Heart left ventricle (tissue), 16 donors: ENCODE measurements around the gene PRKX. TPM values are rescaled to one million over a fixed set of nuclear protein-coding genes. Genes with fewer than 3 reads are reported as not detected.
"Not testable (repeated sequence)": the region's sequence is repeated elsewhere in the genome, so short reads cannot be mapped to it uniquely, and the experiment has no call there.

ENCODE experiments used
- ATAC-seq, 4 donors: fragments of 200-7000 bp; cut with Tn5 transposase; one replicate each; pipeline ENCODE4 v1.9.1; 2020 to 2022; ENCODE audit warnings: moderate library complexity in 4 of 4, mild to moderate bottlenecking in 3 of 4, moderate number of reproducible peaks in 1 of 4
- DNase-seq, 5 donors: peaks; one replicate each; pipeline ENCODE4 v3.0.0-alpha.2; 2020
- H3K27ac ChIP-seq, 12 donors: fragments of 200-600 bp; sonication (generic) in 4 of 12; one replicate each; pipeline versions ENCODE4 v1.5.0 to v1.8.0; 2016 to 2022; ENCODE audit warnings: mild to moderate bottlenecking in 2 of 12
- H3K27me3 ChIP-seq, 9 donors: fragments of 200-600 bp; sonication (generic) in 2 of 9; one replicate each; pipeline versions ENCODE4 v1.5.1 to v1.8.0; 2016 to 2022; ENCODE audit warnings: mild to moderate bottlenecking in 3 of 9
- H3K36me3 ChIP-seq, 9 donors: fragments of 200-600 bp; sonication (generic) in 2 of 9; one replicate each; pipeline versions ENCODE4 v1.5.0 to v1.8.0; 2018 to 2022; ENCODE audit warnings: mild to moderate bottlenecking in 2 of 9
- H3K4me1 ChIP-seq, 12 donors: fragments of 200-600 bp; sonication (generic) in 4 of 12; one replicate each; pipeline versions ENCODE4 v1.5.0 to v1.8.0; 2016 to 2022; ENCODE audit warnings: mild to moderate bottlenecking in 3 of 12
- H3K4me3 ChIP-seq, 12 donors: fragments of 200-600 bp; sonication (generic) in 4 of 12; one replicate each; pipeline versions ENCODE4 v1.5.0 to v1.8.0; 2017 to 2022; ENCODE audit warnings: mild to moderate bottlenecking in 9 of 12, moderate library complexity in 4 of 12
- H3K9me3 ChIP-seq, 12 donors: fragments of 200-600 bp; sonication (generic) in 4 of 12; one replicate each; pipeline versions ENCODE4 v1.5.0 to v1.8.0; 2016 to 2022; ENCODE audit warnings: mild to moderate bottlenecking in 1 of 12
- POLR2A ChIP-seq, 2 donors: fragments of 450-650 bp; IDR thresholded peaks; one replicate each; pipeline ENCODE4 v1.6.1; 2017; ENCODE audit warnings: antibody characterized with exemption in 2 of 2, mild to moderate bottlenecking in 2 of 2, moderate library complexity in 2 of 2
- WGBS, 4 donors: extraction: QIAGEN DNeasy Blood & Tissue Kit in 2 of 4; methylation state at CpG; one replicate each; pipeline versions ENCODE4 v1.1.5 to v1.1.7; 2013 to 2018; 5-methylcytosine and 5-hydroxymethylcytosine counted together
- intact Hi-C, 10 donors: fragments of 100-400 bp; cut with DNase I; formaldehyde crosslinking; loops; one replicate each; pipeline versions ENCODE4 v1.11.1 to v1.14.2; 2022
- polyA plus RNA-seq, 2 donors: library from polyadenylated mRNA; stranded (reverse); fragments of 200-250 nt; gene quantifications; one replicate each; pipeline ENCODE4 v1.2.3, GENCODE V29; 2013
- total RNA-seq, 9 donors: library from RNA; depleted of rRNA in 2 of 9; stranded (reverse); fragments of >200 nt in 2 of 9; fragmentation: NEBNext Ultra II Directional in 3 of 9; extraction: Animal tissue kit (Norgen Biotek cat#: 25700) in 3 of 9; gene quantifications; one replicate each; pipeline versions ENCODE4 v1.1.0 to v1.2.4, GENCODE V29; 2016 to 2023
- TF ChIP-seq, protein P1 (sequence below), 12 donors: fragments of 200-600 bp; sonication (generic) in 4 of 12; IDR thresholded peaks; one replicate each; pipeline versions ENCODE4 v1.5.0 to v1.8.0; 2018 to 2022; ENCODE audit warnings: antibody characterized with exemption in 12 of 12, mild to moderate bottlenecking in 5 of 12
- donor health status: ischemic (EF 13 %, LVEDD 7.1; RV severe dilation, severe dysfunction).
- donor health status: healthy with polysubstance abuse.
- donor health status: DM: no; HTN: yes; CAD: no.
- donor health status: DM: no; HTN: no; CAD: no.
- donor health status: ischemic (EF 25% LVEDD 6.9; RV normal size, moderate dysfunction).
- donor health status: ischemic (EF 25% LVEDD 5.7; RV mildly dilated, moderate dysfunction).
- donor health status: healthy.
- donor health status: DM: yes; HTN: yes; CAD: no.
- donor health status: ischemic (EF 35%, LVEDD 5.7; RV mildly dilated, moderate dysfunction).
- donor health status: nonischemic (EF 11% LVEDD 7.7; RV severe dilation, severe dysfunction).
- donor health status: DM: yes; HTN: yes; CAD: no.
- donor health status: PGD.
- donor health status: ischemic (EF 29% LVEDD 5.4; RV normal size, mild dysfunction).
- donor health status: nonischemic (EF 23%, LVEDD 6.1; RV moderate dilation, normal function).

The PRKX gene
- total and polyA plus RNA-seq, 11 donors: 1.8 to 19.1 (median 4.1) TPM

DNA sequence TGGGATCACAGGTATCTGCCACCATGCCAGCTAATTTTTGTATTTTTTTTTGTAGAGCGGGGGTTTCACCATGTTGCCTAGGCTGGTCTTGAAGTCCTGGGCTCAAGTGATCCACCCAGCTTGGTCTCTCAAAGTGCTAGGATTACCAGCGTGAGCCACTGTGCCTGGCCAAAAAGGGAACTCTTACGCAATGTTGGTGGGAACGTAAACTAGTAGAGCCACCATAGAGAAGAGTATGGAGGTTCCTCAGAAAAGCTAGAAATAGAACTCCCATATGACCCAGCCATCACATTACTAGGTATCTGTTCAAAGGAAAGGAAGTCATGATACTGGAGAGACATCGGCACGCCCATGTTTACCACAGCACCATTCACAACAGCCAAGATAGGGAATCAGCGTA, 85.9 kb downstream of the PRKX start:
- H3K4me1 ChIP-seq: no peaks in the 10 kb centered on the region
- H3K4me3 ChIP-seq: no peak overlapping the region
- H3K36me3 ChIP-seq: peaks cover 0 to 47% (median 0%) of the 10 kb centered on the region in 9 donors
- WGBS, 4 donors: 92 to 98% (median 97%) methylated on average over 7 of the region's 7 CpGs
- ATAC-seq: no peak
- intact Hi-C loops: loop anchor here in 1 of 10 donors (10.0 kb wide), 1 partner anchor 513 kb away; no protein-coding TSS in a partner anchor
- H3K27me3 ChIP-seq: no peaks in the 10 kb centered on the region
- no peak overlapping the region for H3K27ac ChIP-seq
- TF ChIP-seq, protein P1, sequence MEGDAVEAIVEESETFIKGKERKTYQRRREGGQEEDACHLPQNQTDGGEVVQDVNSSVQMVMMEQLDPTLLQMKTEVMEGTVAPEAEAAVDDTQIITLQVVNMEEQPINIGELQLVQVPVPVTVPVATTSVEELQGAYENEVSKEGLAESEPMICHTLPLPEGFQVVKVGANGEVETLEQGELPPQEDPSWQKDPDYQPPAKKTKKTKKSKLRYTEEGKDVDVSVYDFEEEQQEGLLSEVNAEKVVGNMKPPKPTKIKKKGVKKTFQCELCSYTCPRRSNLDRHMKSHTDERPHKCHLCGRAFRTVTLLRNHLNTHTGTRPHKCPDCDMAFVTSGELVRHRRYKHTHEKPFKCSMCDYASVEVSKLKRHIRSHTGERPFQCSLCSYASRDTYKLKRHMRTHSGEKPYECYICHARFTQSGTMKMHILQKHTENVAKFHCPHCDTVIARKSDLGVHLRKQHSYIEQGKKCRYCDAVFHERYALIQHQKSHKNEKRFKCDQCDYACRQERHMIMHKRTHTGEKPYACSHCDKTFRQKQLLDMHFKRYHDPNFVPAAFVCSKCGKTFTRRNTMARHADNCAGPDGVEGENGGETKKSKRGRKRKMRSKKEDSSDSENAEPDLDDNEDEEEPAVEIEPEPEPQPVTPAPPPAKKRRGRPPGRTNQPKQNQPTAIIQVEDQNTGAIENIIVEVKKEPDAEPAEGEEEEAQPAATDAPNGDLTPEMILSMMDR (IDR thresholded peaks at IDR 0.05): no peak
- no peak for TF ChIP-seq POLR2A (IDR thresholded peaks at IDR 0.05)
- H3K9me3 ChIP-seq: peaks cover 0 to 8% (median 0%) of the 10 kb centered on the region in 12 donors
- DNase-seq: no peak

DNA sequence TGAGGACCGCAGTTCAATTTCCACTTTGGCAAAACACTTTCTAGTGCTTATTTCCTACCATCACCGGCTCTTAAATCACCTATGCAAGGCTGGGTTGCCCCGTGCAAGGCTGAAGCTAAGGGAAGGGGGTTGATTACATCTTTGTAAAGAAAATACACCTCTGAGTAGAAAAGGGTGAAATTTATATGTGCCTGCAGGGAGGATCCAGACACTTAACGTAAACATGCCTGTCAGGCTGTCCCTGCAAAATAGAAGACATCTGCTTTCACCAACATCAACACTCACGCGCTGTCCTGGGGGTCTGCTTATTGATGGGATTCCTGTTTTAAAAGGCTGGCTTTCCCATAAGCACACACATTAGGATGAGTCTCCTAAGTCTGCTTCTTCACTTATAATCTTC, 92.0 kb downstream of the PRKX start:
- whole genome bisulfite sequencing, 4 donors: 73 to 90% (median 80%) methylated on average over 6 of the region's 6 CpGs

DNA sequence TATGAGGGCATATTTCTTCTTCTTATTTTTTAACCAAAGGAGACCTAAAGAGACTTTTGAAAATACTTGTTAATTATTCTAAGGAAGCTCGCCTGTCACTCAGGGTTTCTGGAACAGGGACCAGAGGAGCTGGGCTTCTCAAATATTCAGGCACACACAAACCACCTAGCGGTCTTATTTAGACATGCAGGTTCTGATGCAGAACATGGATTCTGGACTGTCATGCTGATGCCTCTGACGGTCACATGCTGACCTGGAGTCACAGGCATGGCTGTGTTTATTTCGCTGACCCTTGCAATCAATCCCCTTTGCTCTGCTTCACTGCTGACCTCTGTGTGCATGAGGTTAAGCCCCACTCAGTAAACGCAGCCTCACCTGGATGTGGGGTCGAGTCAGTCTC, 101.7 kb downstream of the PRKX start:
- DNase-seq, H3K4me1 ChIP-seq, H3K9me3 ChIP-seq, H3K27ac ChIP-seq, intact Hi-C loops, H3K27me3 ChIP-seq, ATAC-seq, H3K4me3 ChIP-seq: not testable (repeated sequence)
- peaks cover 0 to 73% (median 14%) of the 10 kb centered on the region in 9 donors for H3K36me3 ChIP-seq
- WGBS, 4 donors: 84 to 94% (median 90%) methylated on average over 6 of the region's 6 CpGs

More for the DNA sequence above, 92.0 kb downstream of the PRKX start:
- peaks cover 0 to 52% (median 8%) of the 10 kb centered on the region in 9 donors for H3K36me3 ChIP-seq
- no peaks in the 10 kb centered on the region for H3K27me3 ChIP-seq
- intact Hi-C loops: loop anchor here in 1 of 10 donors (10.0 kb wide), 1 partner anchor 507 kb away; no protein-coding TSS in a partner anchor
- TF ChIP-seq POLR2A (IDR thresholded peaks at IDR 0.05): no peak
- TF ChIP-seq, protein P1 (IDR thresholded peaks at IDR 0.05): no peak
- H3K9me3 ChIP-seq: no peaks in the 10 kb centered on the region
- ATAC-seq: no peak
- H3K4me3 ChIP-seq: no peak overlapping the region
- DNase-seq: no peak
- H3K4me1 ChIP-seq: no peaks in the 10 kb centered on the region
- H3K27ac ChIP-seq: no peak overlapping the region

DNA sequence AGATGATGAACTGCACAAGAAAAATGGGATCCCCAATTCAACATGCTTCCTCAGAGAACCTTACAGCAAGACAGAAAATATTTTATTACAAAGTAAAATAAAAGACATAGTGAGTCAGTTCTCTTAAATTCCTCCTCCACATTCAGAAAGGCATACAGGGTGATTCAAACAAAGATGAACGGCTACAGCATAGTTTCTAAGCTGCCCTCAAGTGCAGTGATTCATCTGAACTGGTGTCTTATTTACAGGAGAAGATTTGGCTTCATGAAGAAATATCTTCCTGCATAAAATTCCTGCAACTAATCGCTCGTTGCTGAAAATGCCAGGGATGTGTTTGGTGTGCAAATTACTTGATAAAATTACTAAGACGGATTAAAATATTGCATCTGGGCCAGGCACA, 103.6 kb downstream of the PRKX start:
- Histone ChIP-seq H3K4me3 (no peak overlapping the region), H3K9me3 (no peaks in the 10 kb centered on the region), H3K27ac (no peak overlapping the region), H3K4me1 (no peaks in the 10 kb centered on the region), H3K27me3 (no peaks in the 10 kb centered on the region), H3K36me3 (peaks cover 0 to 66% (median 10%) of the 10 kb centered on the region in 9 donors)
- intact Hi-C loops: no loop called here
- TF ChIP-seq POLR2A (IDR thresholded peaks at IDR 0.05): no peak
- TF ChIP-seq, protein P1 (IDR thresholded peaks at IDR 0.05): no peak
- ATAC-seq (no peak), DNase-seq (no peak)
- 90 to 96% (median 92%) methylated on average over 4 of the region's 4 CpGs for WGBS, 4 donors
